ENCODE data around the gene SLC9A7.
A peak's percentile ranks its signal among the peaks of the same experiment; 100 is the strongest.

SLC9A7 gene

DNA sequence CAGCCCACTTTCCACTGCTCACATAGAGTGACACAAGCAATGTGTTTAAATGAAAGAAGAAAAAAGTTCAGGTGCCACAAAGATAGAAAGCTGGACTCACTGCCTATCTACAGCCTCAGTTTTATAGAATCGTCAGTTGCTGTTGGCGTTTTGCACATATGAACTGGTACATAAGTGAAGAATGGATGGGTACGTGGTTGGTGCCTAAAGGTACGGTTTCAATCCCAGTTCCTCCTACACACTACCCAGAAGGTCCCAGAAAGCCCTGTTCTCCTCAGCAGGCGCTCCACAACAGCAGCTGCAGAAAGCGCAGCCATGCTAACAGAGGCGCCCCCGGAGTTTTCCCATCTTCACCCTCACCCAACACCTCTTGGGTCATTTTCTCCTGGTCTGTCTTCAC, 161.7 kb downstream of the SLC9A7 start:
- Mint-ChIP-seq H3K27ac (ENCODE audit: low read depth) (no peak overlapping the region), H3K4me1 (peaks cover 7% of the 10 kb centered on the region), H3K36me3 (ENCODE audit: insufficient read depth) (peaks cover 5% of the 10 kb centered on the region), H3K27me3 (no peaks in the 10 kb centered on the region), H3K4me3 (no peak overlapping the region), H3K9me3 (no peaks in the 10 kb centered on the region)
- ATAC-seq (replicated peaks; ENCODE audit: extremely low read depth, poor library complexity, severe bottlenecking) (no peak), DNase-seq (ENCODE audit: low spot score in 2 of 2) (no peak)

- no peaks in the 10 kb centered on the region for H3K9me3 Mint-ChIP-seq
- H3K27me3 Mint-ChIP-seq: no peaks in the 10 kb centered on the region
- ATAC-seq (replicated peaks; ENCODE audit: extremely low read depth, poor library complexity, severe bottlenecking) (no peak), DNase-seq (ENCODE audit: low spot score in 2 of 2) (no peak)
- H3K4me1 Mint-ChIP-seq: peaks cover 7% of the 10 kb centered on the region
- no peak overlapping the region for H3K4me3 Mint-ChIP-seq
- H3K27ac Mint-ChIP-seq (ENCODE audit: low read depth): no peak overlapping the region
- peaks cover 4% of the 10 kb centered on the region for H3K36me3 Mint-ChIP-seq (ENCODE audit: insufficient read depth)
Measured at GRCh38 chrX:46595084-46595483, 163.8 kb downstream of the SLC9A7 start.

DNA sequence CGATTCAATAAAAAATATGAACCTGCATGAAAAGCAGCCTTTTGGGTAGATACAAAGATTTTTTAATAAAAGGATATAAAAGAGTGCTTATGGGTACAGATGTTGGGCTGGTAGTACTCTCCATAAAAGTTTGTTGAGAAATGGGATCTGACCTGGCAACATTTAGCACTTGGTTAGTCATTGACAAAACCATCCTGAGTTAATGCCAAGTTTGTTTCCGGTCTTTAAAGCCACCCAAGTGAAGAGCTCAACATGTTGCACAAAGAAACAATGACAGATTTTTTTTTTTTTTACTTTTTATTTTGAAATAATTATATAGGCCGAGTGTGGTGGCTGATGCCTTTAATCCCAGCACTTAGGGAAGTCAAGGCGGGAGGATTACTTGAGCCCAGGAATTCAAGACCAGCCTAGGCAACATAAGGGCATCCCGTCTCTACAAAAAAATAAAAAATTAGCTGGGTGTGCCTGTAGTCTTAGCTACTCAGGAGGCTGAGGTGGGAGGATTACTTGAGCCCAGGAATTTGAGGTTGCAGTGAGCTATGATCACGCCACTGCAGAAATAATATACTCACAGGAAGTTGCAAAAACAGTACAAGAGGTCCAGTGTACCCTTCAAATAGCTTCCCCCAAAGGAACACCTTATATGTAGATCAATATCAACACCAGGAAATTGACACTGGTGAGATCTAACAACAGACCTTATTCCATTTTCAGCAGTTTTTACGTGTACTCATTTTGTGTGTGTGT, 168.8 kb downstream of the SLC9A7 start:
- Mint-ChIP-seq H3K27ac (ENCODE audit: low read depth) (no peak overlapping the region), H3K36me3 (ENCODE audit: insufficient read depth) (peaks cover 12% of the 10 kb centered on the region), H3K27me3 (no peaks in the 10 kb centered on the region), H3K4me3 (no peak overlapping the region), H3K9me3 (no peaks in the 10 kb centered on the region), H3K4me1 (peaks cover 15% of the 10 kb centered on the region)
- no peak for DNase-seq (ENCODE audit: low spot score in 2 of 2)
- ATAC-seq (replicated peaks; ENCODE audit: extremely low read depth, poor library complexity, severe bottlenecking): peak; percentile 46

GRCh38 chrX:46588263-46588662, 170.7 kb downstream of the SLC9A7 start:
- H3K9me3 Mint-ChIP-seq: no peaks in the 10 kb centered on the region
- no peak for ATAC-seq (replicated peaks; ENCODE audit: extremely low read depth, poor library complexity, severe bottlenecking)

DNA sequence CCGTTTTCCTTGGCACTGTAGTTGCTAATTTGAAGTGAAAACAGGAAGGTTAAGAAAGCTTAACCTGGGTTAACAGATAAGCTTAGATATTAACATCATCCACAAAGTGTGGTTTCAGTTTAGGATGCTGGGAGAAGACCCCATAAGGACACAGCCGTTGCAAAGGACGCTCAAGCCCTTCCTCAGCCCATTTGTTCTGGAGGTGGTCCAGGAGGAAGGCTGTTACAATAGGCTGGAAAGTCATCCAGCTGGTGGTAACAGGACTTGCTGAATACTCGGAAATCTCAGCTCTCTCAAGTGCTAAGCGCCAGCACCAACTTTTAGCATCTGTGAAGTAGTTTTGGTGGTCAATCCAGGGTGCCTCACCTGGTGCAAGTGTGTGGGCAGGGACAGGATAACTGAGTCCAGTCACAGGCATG, 171.2 kb downstream of the SLC9A7 start:
- H3K27me3 Mint-ChIP-seq: no peaks in the 10 kb centered on the region
- no peaks in the 10 kb centered on the region for H3K9me3 Mint-ChIP-seq
- H3K4me3 Mint-ChIP-seq: peak overlapping the region; percentile 61
- H3K36me3 Mint-ChIP-seq (ENCODE audit: insufficient read depth): peaks cover 12% of the 10 kb centered on the region
- ATAC-seq (replicated peaks; ENCODE audit: extremely low read depth, poor library complexity, severe bottlenecking) (peak; percentile 32), DNase-seq (ENCODE audit: low spot score in 2 of 2) (no peak)
- H3K4me1 Mint-ChIP-seq: peaks cover 14% of the 10 kb centered on the region
- H3K27ac Mint-ChIP-seq (ENCODE audit: low read depth): peak overlapping the region; percentile 51

More at GRCh38 chrX:46588263-46588662, 170.7 kb downstream of the SLC9A7 start:
- DNase-seq (ENCODE audit: low spot score in 2 of 2): no peak
- Mint-ChIP-seq H3K4me1 (peaks cover 14% of the 10 kb centered on the region), H3K27me3 (no peaks in the 10 kb centered on the region), H3K27ac (ENCODE audit: low read depth) (peak overlapping the region; percentile 51), H3K36me3 (ENCODE audit: insufficient read depth) (peaks cover 12% of the 10 kb centered on the region), H3K4me3 (peak overlapping the region; percentile 61)

GRCh38 chrX:46587158-46587557, 171.8 kb downstream of the SLC9A7 start:
- DNase-seq (ENCODE audit: low spot score in 2 of 2) (no peak), ATAC-seq (replicated peaks; ENCODE audit: extremely low read depth, poor library complexity, severe bottlenecking) (no peak)
- H3K4me3 Mint-ChIP-seq: peak overlapping the region; percentile 61
- H3K9me3 Mint-ChIP-seq: no peaks in the 10 kb centered on the region
- H3K27me3 Mint-ChIP-seq: no peaks in the 10 kb centered on the region
- H3K36me3 Mint-ChIP-seq (ENCODE audit: insufficient read depth): peaks cover 11% of the 10 kb centered on the region
- H3K4me1 Mint-ChIP-seq: peaks cover 14% of the 10 kb centered on the region
- H3K27ac Mint-ChIP-seq (ENCODE audit: low read depth): no peak overlapping the region

GRCh38 chrX:46584736-46585135, 174.2 kb downstream of the SLC9A7 start:
- no peak for ATAC-seq (replicated peaks; ENCODE audit: extremely low read depth, poor library complexity, severe bottlenecking)
- H3K4me3 Mint-ChIP-seq: no peak overlapping the region
- no peaks in the 10 kb centered on the region for H3K27me3 Mint-ChIP-seq
- DNase-seq (ENCODE audit: low spot score in 2 of 2): no peak
- peaks cover 20% of the 10 kb centered on the region for H3K4me1 Mint-ChIP-seq
- no peaks in the 10 kb centered on the region for H3K9me3 Mint-ChIP-seq
- no peak overlapping the region for H3K27ac Mint-ChIP-seq (ENCODE audit: low read depth)
- peaks cover 15% of the 10 kb centered on the region for H3K36me3 Mint-ChIP-seq (ENCODE audit: insufficient read depth)

DNA sequence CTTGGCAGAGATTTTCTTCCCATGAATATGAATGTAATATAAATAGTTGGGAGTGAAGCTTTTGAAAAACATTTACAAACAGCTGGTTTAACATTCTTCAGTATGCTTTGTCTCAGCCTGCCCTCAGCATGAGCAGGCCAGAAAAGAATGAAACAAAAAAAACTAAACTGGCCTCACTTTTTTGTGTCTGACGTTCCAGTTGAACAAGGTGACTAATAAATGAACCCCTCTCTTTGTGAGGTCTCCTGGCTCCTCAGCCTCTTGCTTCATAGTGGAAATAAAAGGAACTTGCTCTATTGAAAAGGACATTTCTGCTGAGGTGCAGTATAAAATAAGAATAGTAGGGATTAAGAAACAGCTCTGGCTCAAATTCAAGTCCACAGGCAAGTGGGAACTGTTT, 176.0 kb downstream of the SLC9A7 start:
- ATAC-seq (replicated peaks; ENCODE audit: extremely low read depth, poor library complexity, severe bottlenecking): no peak
- no peak overlapping the region for H3K4me3 Mint-ChIP-seq
- H3K4me1 Mint-ChIP-seq: peaks cover 14% of the 10 kb centered on the region
- DNase-seq (ENCODE audit: low spot score in 2 of 2): no peak
- H3K9me3 Mint-ChIP-seq: no peaks in the 10 kb centered on the region
- H3K27ac Mint-ChIP-seq (ENCODE audit: low read depth): no peak overlapping the region
- peaks cover 19% of the 10 kb centered on the region for H3K36me3 Mint-ChIP-seq (ENCODE audit: insufficient read depth)
- no peaks in the 10 kb centered on the region for H3K27me3 Mint-ChIP-seq

GRCh38 chrX:46582325-46582724, 176.6 kb downstream of the SLC9A7 start:
- Mint-ChIP-seq H3K27ac (ENCODE audit: low read depth) (no peak overlapping the region), H3K4me1 (peaks cover 11% of the 10 kb centered on the region)

GRCh38 chrX:46580613-46581012, 178.3 kb downstream of the SLC9A7 start:
- Mint-ChIP-seq H3K27me3 (no peaks in the 10 kb centered on the region), H3K27ac (ENCODE audit: low read depth) (no peak overlapping the region), H3K4me3 (no peak overlapping the region)

More at GRCh38 chrX:46582325-46582724, 176.6 kb downstream of the SLC9A7 start:
- H3K27me3 Mint-ChIP-seq: no peaks in the 10 kb centered on the region
- no peak for ATAC-seq (replicated peaks; ENCODE audit: extremely low read depth, poor library complexity, severe bottlenecking)
- no peaks in the 10 kb centered on the region for H3K9me3 Mint-ChIP-seq
- no peak for DNase-seq (ENCODE audit: low spot score in 2 of 2)
- H3K36me3 Mint-ChIP-seq (ENCODE audit: insufficient read depth): peaks cover 16% of the 10 kb centered on the region
- no peak overlapping the region for H3K4me3 Mint-ChIP-seq

GRCh38 chrX:46579250-46579649, 179.7 kb downstream of the SLC9A7 start:
- Mint-ChIP-seq H3K27ac (ENCODE audit: low read depth) (no peak overlapping the region), H3K9me3 (no peaks in the 10 kb centered on the region), H3K4me1 (peaks cover 24% of the 10 kb centered on the region), H3K36me3 (ENCODE audit: insufficient read depth) (peaks cover 12% of the 10 kb centered on the region), H3K27me3 (no peaks in the 10 kb centered on the region), H3K4me3 (no peak overlapping the region)
- no peak for DNase-seq (ENCODE audit: low spot score in 2 of 2)
- ATAC-seq (replicated peaks; ENCODE audit: extremely low read depth, poor library complexity, severe bottlenecking): no peak

More at GRCh38 chrX:46580613-46581012, 178.3 kb downstream of the SLC9A7 start:
- no peaks in the 10 kb centered on the region for H3K9me3 Mint-ChIP-seq
- no peak for ATAC-seq (replicated peaks; ENCODE audit: extremely low read depth, poor library complexity, severe bottlenecking)
- no peak for DNase-seq (ENCODE audit: low spot score in 2 of 2)
- H3K4me1 Mint-ChIP-seq: peaks cover 20% of the 10 kb centered on the region
- H3K36me3 Mint-ChIP-seq (ENCODE audit: insufficient read depth): peaks cover 12% of the 10 kb centered on the region

GRCh38 chrX:46577221-46578005, 181.5 kb downstream of the SLC9A7 start:
- Mint-ChIP-seq H3K4me1 (peaks cover 29% of the 10 kb centered on the region), H3K4me3 (peak overlapping the region; percentile 83), H3K36me3 (ENCODE audit: insufficient read depth) (peaks cover 12% of the 10 kb centered on the region)

GRCh38 chrX:46576458-46576857, 182.5 kb downstream of the SLC9A7 start:
- DNase-seq (ENCODE audit: low spot score in 2 of 2): no peak
- Mint-ChIP-seq H3K27ac (ENCODE audit: low read depth) (no peak overlapping the region), H3K4me3 (peak overlapping the region; percentile 83), H3K9me3 (no peaks in the 10 kb centered on the region), H3K36me3 (ENCODE audit: insufficient read depth) (peaks cover 15% of the 10 kb centered on the region), H3K27me3 (no peaks in the 10 kb centered on the region), H3K4me1 (peaks cover 38% of the 10 kb centered on the region)
- ATAC-seq (replicated peaks; ENCODE audit: extremely low read depth, poor library complexity, severe bottlenecking): no peak

More at GRCh38 chrX:46577221-46578005, 181.5 kb downstream of the SLC9A7 start:
- no peaks in the 10 kb centered on the region for H3K9me3 Mint-ChIP-seq
- no peak overlapping the region for H3K27ac Mint-ChIP-seq (ENCODE audit: low read depth)
- ATAC-seq (replicated peaks; ENCODE audit: extremely low read depth, poor library complexity, severe bottlenecking): no peak
- no peak for DNase-seq (ENCODE audit: low spot score in 2 of 2)
- H3K27me3 Mint-ChIP-seq: no peaks in the 10 kb centered on the region
